ENCODE measurements around the gene TOPBP1.
"Not testable (repeated sequence)": the region's sequence is repeated elsewhere in the genome, so short reads cannot be mapped to it uniquely, and the experiment has no call there.

The TOPBP1 gene

DNA sequence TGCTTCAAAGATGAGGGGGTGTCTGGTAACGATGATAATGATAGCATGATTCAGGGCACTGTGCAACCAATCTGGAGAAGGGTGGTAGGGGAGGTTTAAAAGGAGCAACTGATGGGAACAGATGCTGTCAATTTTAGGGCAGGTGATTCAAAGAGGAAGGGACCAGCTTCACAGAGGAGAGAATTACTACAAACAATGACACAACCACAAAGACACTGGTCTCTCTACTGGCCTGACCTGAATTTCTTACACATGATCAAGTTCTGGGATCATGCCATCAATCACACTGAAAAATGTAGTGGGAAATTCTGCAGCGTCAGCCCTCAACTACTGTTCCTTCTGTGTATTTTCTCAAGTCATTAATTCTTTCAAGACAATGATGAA is 90.8 kb downstream of the TOPBP1 start:
- DNase-seq (ENCODE audit: low spot score) = no peak

DNA sequence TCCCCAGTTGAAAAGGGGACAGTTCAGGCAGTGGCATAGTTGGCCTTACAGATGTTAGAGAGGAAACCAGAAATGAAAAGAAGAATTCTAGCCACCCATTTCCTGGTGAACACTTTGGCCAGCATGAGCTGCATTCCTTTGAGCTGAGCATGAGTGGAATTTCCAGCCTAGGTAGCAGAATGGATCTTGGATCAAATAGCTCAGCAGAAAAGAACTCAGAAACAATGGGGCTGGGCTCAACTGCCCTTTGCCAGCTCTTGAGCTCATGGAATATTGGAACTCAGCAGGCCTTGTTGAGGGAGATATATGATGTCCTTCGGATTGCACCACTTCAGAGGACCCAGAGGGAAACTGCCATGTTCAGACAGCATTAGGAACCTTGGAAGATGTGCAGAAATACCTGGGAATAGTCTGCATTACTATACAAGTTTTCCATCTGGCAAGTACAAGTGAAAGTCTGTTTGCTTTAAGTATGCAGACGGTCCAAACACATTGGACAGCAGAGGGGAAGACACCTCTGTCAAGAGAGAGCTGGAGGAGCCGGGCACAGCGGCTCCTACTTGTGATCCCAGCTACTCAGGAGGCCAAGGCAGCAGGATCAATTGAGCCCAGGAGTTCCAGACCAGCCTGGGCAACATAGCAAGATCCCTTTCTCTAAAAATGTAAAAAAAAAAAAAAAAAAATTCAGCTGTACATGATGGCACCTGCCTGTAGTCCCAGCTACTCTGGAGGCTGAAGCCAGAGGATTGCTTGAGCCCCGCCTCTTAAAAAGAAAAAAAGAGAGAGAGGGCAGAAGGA is 91.4 kb downstream of the TOPBP1 start:
- DNase-seq (ENCODE audit: low spot score) = no peak

DNA sequence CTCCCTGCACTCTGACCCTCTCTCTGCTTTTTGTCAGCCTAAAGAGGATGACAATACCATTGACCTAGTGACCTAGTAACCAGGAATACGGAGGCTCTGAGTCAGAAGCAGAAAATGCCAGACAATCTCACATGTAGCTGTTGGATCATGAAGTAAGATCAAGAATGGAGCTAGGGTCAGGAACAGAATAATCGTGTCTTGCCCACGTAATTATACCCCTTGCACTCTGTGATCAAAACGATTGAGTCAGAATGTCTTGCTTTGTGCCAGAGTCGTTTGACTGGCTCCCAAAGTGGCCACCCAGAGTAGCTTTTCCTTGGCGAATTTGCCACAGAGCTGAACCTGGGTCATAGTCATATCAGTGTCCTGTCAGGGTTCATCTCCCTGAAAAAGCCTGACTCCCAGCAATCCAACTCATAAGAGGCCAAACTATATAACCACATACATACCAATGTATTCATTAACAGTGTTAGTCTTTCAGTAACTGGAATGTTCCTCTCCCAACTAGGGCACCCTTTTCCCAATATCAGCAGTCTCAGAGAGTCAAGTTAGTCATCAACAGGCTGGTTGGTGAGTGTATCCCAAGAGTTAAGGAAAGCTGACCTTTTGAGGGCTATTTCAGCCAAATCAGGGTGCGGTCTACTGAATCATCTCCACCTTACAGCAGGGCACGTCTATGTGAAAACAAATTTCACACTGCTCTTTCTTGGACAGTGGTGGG is 93.3 kb downstream of the TOPBP1 start:
- no peak for DNase-seq (ENCODE audit: low spot score)

DNA sequence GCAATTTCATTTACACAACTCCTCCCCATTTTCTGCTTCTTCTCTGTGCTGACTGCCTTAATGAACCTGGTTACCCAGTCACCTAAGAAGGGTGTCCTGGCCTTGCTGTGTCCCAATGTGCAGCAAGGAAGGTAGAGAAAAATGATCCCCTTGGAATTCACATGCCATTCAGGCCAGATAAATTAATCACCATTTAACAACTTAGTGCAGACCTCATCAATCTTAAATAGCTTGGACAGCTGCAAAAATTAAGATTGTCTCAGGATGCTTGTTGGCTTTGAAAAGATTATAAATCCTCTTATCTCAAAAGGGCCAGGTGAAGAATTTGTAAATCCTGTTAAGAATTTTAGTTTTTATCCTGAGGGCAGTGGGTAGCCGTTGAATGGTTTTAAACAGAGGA is 97.9 kb downstream of the TOPBP1 start:
- DNase-seq (ENCODE audit: low spot score) = no peak

DNA sequence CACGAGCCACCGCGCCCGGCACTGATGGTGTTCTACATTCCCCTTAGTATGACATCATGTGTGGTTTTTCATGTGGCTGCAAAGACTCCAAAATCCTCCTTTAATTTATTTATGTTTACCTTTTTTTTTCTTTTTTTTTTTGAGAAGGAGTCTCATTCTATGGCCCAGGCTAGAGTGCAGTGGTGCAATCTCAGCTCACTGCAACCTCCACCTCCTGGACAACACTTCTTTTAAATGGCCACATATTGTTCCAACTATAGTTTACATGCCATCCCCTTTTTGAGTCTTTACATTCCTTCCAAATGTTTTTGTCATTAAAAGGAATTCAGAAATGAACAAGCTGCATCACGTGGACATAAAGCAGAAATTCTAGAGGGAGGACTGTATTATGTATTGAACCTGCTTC is 98.6 kb downstream of the TOPBP1 start:
- no peak for DNase-seq (ENCODE audit: low spot score)

DNA sequence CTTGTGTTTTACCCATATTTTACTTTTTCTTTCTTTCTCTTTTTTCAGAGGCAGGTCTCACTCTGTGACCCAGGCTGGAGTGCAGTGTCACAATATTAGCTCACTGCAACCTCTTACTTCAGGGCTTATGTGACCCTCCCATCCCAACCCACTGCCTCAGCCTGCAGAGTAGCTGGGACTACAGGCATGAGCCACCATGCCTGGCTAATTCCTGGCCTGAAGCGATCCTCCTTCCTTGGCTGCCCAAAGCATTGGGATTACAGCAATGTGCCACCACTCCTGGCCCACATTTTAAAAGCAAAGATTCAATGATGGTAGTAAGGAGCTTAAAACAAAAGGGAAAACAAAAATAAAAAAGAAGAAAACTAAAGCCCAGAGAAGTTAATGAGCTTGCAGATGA is 99.4 kb downstream of the TOPBP1 start:
- no peak for DNase-seq (ENCODE audit: low spot score)

DNA sequence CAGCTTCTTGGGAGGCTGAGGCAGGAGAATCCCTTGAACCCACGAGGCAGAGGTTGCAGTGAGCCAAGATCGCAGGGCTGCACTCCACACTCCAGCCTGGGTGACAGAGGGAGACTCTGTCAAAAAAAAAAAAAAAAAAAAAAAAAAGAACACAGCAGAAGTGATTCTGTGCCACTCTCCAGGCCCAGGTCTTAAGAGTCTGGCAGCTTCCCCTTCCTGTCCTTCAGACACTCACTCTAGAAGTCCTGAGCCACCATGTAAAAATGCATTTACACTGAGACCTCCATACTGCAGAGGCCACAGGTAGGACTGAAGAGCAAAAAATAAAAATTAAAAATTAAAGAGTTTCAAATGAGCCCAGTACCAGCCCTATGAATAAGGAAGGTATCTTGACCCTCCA is 100.1 kb downstream of the TOPBP1 start:
- no peak for DNase-seq (ENCODE audit: low spot score)

DNA sequence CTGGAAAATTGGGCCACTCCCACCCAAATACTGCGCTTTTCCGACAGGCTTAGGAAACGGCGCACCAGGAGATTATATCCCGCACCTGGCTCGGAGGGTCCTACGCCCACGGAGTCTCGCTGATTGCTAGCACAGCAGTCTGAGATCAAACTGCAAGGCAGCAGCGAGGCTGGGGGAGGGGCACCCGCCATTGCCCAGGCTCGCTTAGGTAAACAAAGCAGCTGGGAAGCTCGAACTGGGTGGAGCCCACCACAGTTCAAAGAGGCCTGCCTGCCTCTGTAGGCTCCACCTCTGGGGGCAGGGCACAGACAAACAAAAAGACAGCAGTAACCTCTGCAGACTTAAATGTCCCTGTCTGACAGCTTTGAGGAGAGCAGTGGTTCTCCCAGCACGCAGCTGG is 110.2 kb downstream of the TOPBP1 start:
- DNase-seq (ENCODE audit: low spot score) = not testable (repeated sequence)

Measured in CD4-positive, alpha-beta T cell treated with Interleukin-6 at 100 ng/mL for 8 hours (primary cell).